ENCODE results near the gene DICER1.

The DICER1 gene

DNA sequence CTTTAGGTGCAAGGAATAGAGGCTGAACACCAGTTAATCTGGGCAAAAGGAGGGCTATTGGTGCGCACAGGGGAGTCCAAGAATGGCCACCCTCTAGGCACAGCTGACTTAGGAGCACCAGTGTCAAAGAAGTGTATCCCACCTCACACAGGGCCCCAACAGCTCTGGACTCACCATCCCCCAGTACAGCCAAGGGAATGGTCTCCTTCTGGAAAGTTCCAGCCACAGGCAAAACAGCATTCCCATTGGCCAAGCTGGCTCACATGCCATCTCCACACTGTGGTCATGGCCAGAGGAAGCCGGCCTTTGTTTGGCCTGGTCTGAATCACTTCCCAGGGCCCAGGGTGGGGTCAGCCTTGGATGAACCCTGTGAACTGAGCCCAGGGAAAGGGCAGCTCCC lies 120.1 kb downstream of the DICER1 start:
- DNase-seq (ENCODE audit: low spot score), result no peak
